Activated naive CD4-positive, alpha-beta T cell (primary cell): Measurements from ENCODE around the gene SLC12A2.
A peak's percentile ranks its signal among the peaks of the same experiment; 100 is the strongest.

Source experiments
- DNase-seq, 4 experiments: peaks; one replicate each; lab custom pipeline; 2025; lab: John Stamatoyannopoulos, UW

Gene SLC12A2

GRCh38 chr5:128169401-128170017 lies 85.9 kb downstream of the SLC12A2 start:
- DNase-seq = no peak

GRCh38 chr5:128172102-128172501 lies 88.5 kb downstream of the SLC12A2 start:
- no peak for DNase-seq

- no peak for DNase-seq
Observed at GRCh38 chr5:128174951-128175350, 91.4 kb downstream of the SLC12A2 start.

- no peak for DNase-seq
Observed at GRCh38 chr5:128192368-128192767, 108.8 kb downstream of the SLC12A2 start.

- no peak for DNase-seq
Observed at GRCh38 chr5:128193665-128194390, 110.3 kb downstream of the SLC12A2 start.

GRCh38 chr5:128195316-128195715 lies 111.8 kb downstream of the SLC12A2 start:
- no peak for DNase-seq

GRCh38 chr5:128196080-128196479 lies 112.5 kb downstream of the SLC12A2 start:
- no peak for DNase-seq

- DNase-seq = no peak
Observed at GRCh38 chr5:128196791-128197190, 113.2 kb downstream of the SLC12A2 start.

GRCh38 chr5:128197896-128198522 lies 114.4 kb downstream of the SLC12A2 start:
- no peak for DNase-seq

- no peak for DNase-seq
Observed at GRCh38 chr5:128199104-128199503, 115.5 kb downstream of the SLC12A2 start.

GRCh38 chr5:128199611-128200010 lies 116.0 kb downstream of the SLC12A2 start:
- no peak for DNase-seq

GRCh38 chr5:128201065-128201926 lies 117.7 kb downstream of the SLC12A2 start:
- peak; percentile 35 to 85 (median 79) for DNase-seq

GRCh38 chr5:128202320-128202719 lies 118.8 kb downstream of the SLC12A2 start:
- no peak for DNase-seq

- no peak for DNase-seq
Observed at GRCh38 chr5:128208436-128208835, 124.9 kb downstream of the SLC12A2 start.

- no peak for DNase-seq
Observed at GRCh38 chr5:128212191-128212806, 128.7 kb downstream of the SLC12A2 start.

GRCh38 chr5:128213340-128213739 lies 129.8 kb downstream of the SLC12A2 start:
- no peak for DNase-seq

GRCh38 chr5:128213833-128214232 lies 130.3 kb downstream of the SLC12A2 start:
- no peak for DNase-seq

GRCh38 chr5:128216285-128216684 lies 132.7 kb downstream of the SLC12A2 start:
- no peak for DNase-seq

- no peak for DNase-seq
Observed at GRCh38 chr5:128216860-128217531, 133.4 kb downstream of the SLC12A2 start.

GRCh38 chr5:128220841-128221240 lies 137.3 kb downstream of the SLC12A2 start:
- DNase-seq = no peak

- no peak for DNase-seq
Observed at GRCh38 chr5:128224336-128224735, 140.8 kb downstream of the SLC12A2 start.
